Fibroblast of lung (primary cell): Measurements from ENCODE around the gene THPO. TPM values are rescaled to one million over a fixed set of nuclear protein-coding genes. Genes with fewer than 3 reads are reported as not detected.

ENCODE experiments used
- DNase-seq, 2 donors: peaks; one replicate each; pipeline versions ENCODE4 v3.0.0 to v3.0.0-alpha.2; 2010; ENCODE audit warnings: low read depth in 2 of 2
- H2AFZ ChIP-seq: 2 replicates; pipeline ENCODE4 v1.5.1; 2012; ENCODE audit warnings: low read length, control low read depth, inconsistent platforms
- H3K27ac ChIP-seq: 2 replicates; pipeline ENCODE4 v1.5.1; 2011; ENCODE audit warnings: low read length, control low read depth; ENCODE audit not compliant: insufficient read depth
- H3K27me3 ChIP-seq: 2 replicates; pipeline ENCODE4 v1.5.1; 2011; ENCODE audit warnings: mild to moderate bottlenecking, low read length; ENCODE audit not compliant: control insufficient read depth, insufficient read depth
- H3K36me3 ChIP-seq: 2 replicates; pipeline ENCODE4 v1.5.1; 2011; ENCODE audit warnings: low read length; ENCODE audit not compliant: control insufficient read depth, insufficient read depth
- H3K4me1 ChIP-seq: 2 replicates; pipeline ENCODE4 v1.5.1; 2011; ENCODE audit warnings: low read length; ENCODE audit not compliant: control insufficient read depth, insufficient read depth; ENCODE audit errors: extremely low read depth
- H3K4me2 ChIP-seq: 2 replicates; pipeline ENCODE4 v1.5.1; 2011; ENCODE audit warnings: low read length, control low read depth; ENCODE audit not compliant: insufficient read depth; ENCODE audit errors: extremely low read depth
- H3K4me3 ChIP-seq, 4 experiments: fragments of 200-600 bp in 1 of 4; sonication (generic) in 1 of 4; replicated peaks in 1 of 4; 2 replicates each; pipeline ENCODE4 v1.5.1; 2011 to 2016; ENCODE audit warnings: low read length in 4 of 4, low read depth in 3 of 4, mild to moderate bottlenecking in 3 of 4, control low read depth in 2 of 4, inconsistent platforms in 1 of 4, mixed read lengths in 1 of 4; ENCODE audit not compliant: insufficient read depth in 1 of 4; ENCODE audit errors: control extremely low read depth in 1 of 4
- H3K79me2 ChIP-seq: 2 replicates; pipeline ENCODE4 v1.5.1; 2012; ENCODE audit warnings: mild to moderate bottlenecking, low read length, inconsistent platforms; ENCODE audit not compliant: control insufficient read depth, insufficient read depth
- H3K9ac ChIP-seq: 2 replicates; pipeline ENCODE4 v1.5.1; 2011; ENCODE audit warnings: mild to moderate bottlenecking, low read length, control low read depth; ENCODE audit not compliant: insufficient read depth
- H3K9me3 ChIP-seq: 2 replicates; pipeline ENCODE4 v1.5.1; 2012; ENCODE audit warnings: low read depth, low read length; ENCODE audit not compliant: control insufficient read depth, insufficient read depth
- H4K20me1 ChIP-seq: 2 replicates; pipeline ENCODE4 v1.5.1; 2011; ENCODE audit warnings: low read length; ENCODE audit not compliant: control insufficient read depth, insufficient read depth; ENCODE audit errors: extremely low read depth
- CTCF ChIP-seq, 2 donors: IDR thresholded peaks in 1 of 2; conservative IDR thresholded peaks in 1 of 2; 1 replicate in 1 of 2; 2 replicates in 1 of 2; pipeline ENCODE4 v1.5.1; 2011 to 2012; ENCODE audit warnings: low read length in 2 of 2, control low read depth in 1 of 2, inconsistent platforms in 1 of 2, low read depth in 1 of 2, mild to moderate bottlenecking in 1 of 2
- EZH2 ChIP-seq: IDR thresholded peaks from 2 replicates; pipeline ENCODE4 v1.5.1; 2012; ENCODE audit warnings: low read length, control low read depth, mild to moderate bottlenecking; ENCODE audit errors: missing control alignments
- polyA plus RNA-seq, 2 donors: library from polyadenylated mRNA; depleted of rRNA in 1 of 2; stranded (reverse) in 1 of 2; unstranded in 1 of 2; fragments of >200 nt; gene quantifications; 2 replicates each; pipeline ENCODE4 v1.2.1, GENCODE V29; 2011 to 2012; ENCODE audit warnings: missing spikeins in 1 of 2
- total RNA-seq: library from RNA; depleted of rRNA; stranded (reverse); fragments of >200 nt; gene quantifications from 2 replicates; pipeline ENCODE4 v1.2.1, GENCODE V29; 2014

Gene THPO
- total and polyA plus RNA-seq, 2 donors (not counting 1 experiment from before 2014, with no cell fraction given): 0.27 to 0.50 TPM

GRCh38 chr3:184351511-184352148 is 26.4 kb downstream of the THPO start:
- H3K4me2 ChIP-seq: no peak overlapping the region
- H3K27ac ChIP-seq: no peak overlapping the region
- no peak overlapping the region for H3K9ac ChIP-seq
- DNase-seq: no peak
- peaks cover 9% of the 10 kb centered on the region for H3K36me3 ChIP-seq
- H3K27me3 ChIP-seq: no peaks in the 10 kb centered on the region
- no peak overlapping the region for H3K4me3 ChIP-seq
- H3K9me3 ChIP-seq: no peaks in the 10 kb centered on the region
- no peaks in the 10 kb centered on the region for H3K4me1 ChIP-seq
- H4K20me1 ChIP-seq: no peaks in the 10 kb centered on the region
- no peaks in the 10 kb centered on the region for H3K79me2 ChIP-seq
- TF ChIP-seq EZH2 (no peak), CTCF (conservative IDR thresholded peaks at IDR 0.05 in 1 of 2, IDR thresholded peaks at IDR 0.05 in 1 of 2; ENCODE audit: low read depth in 1 of 2, low read length in 2 of 2) (no peak)
- H2AFZ ChIP-seq: no peak overlapping the region

GRCh38 chr3:184350618-184351017 is 27.4 kb downstream of the THPO start:
- Histone ChIP-seq H3K27ac (no peak overlapping the region), H3K36me3 (peaks cover 9% of the 10 kb centered on the region), H2AFZ (no peak overlapping the region), H3K4me2 (no peak overlapping the region), H3K9me3 (no peaks in the 10 kb centered on the region), H3K27me3 (no peaks in the 10 kb centered on the region), H3K4me1 (no peaks in the 10 kb centered on the region), H3K79me2 (no peaks in the 10 kb centered on the region), H3K9ac (no peak overlapping the region), H3K4me3 (no peak overlapping the region), H4K20me1 (no peaks in the 10 kb centered on the region)
- no peak for DNase-seq
- no peak for TF ChIP-seq CTCF (conservative IDR thresholded peaks at IDR 0.05 in 1 of 2, IDR thresholded peaks at IDR 0.05 in 1 of 2; ENCODE audit: low read depth in 1 of 2, low read length in 2 of 2)
- no peak for TF ChIP-seq EZH2

GRCh38 chr3:184349563-184350470 is 28.2 kb downstream of the THPO start:
- Histone ChIP-seq H3K27ac (no peak overlapping the region), H3K4me3 (no peak overlapping the region), H3K4me1 (no peaks in the 10 kb centered on the region), H3K79me2 (no peaks in the 10 kb centered on the region), H3K27me3 (no peaks in the 10 kb centered on the region), H3K4me2 (no peak overlapping the region), H4K20me1 (no peaks in the 10 kb centered on the region), H3K9me3 (no peaks in the 10 kb centered on the region), H3K36me3 (peaks cover 7% of the 10 kb centered on the region), H3K9ac (no peak overlapping the region), H2AFZ (no peak overlapping the region)
- TF ChIP-seq EZH2: no peak
- no peak for TF ChIP-seq CTCF (conservative IDR thresholded peaks at IDR 0.05 in 1 of 2, IDR thresholded peaks at IDR 0.05 in 1 of 2; ENCODE audit: low read depth in 1 of 2, low read length in 2 of 2)
- no peak for DNase-seq
